Measurements from ENCODE around the gene BEX1. TPM values are rescaled to one million over a fixed set of nuclear protein-coding genes. Genes with fewer than 3 reads are reported as not detected.

The BEX1 gene
- total RNA-seq, 1 experiment from 2014 or later, result not detected

DNA sequence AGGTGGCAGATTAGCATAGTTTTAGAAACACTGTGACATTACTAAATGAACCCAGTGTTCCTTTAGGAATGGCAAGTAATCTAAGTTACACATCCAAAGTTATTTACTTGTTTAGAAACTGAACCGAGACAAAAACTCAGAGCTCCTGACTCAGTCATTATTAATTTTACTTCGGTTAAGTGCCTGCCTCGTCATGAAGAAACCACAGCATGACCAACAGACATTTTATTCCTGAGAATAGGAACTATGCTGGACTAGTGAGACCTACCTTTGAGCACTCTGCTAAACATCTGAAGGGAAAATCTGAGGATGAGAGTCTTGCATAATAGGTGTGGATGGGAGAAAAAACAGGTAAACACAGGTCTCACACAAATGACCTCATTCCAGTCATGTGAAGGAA is 2.5 kb downstream of the BEX1 start:
- RAD21 ChIA-PET (ENCODE audit: low non-redundant PET in 1 of 2, low total read pairs in 2 of 2, uncharacterized antibody in 2 of 2, unreplicated experiment in 2 of 2), result no interaction called here
- ATAC-seq (no peak), DNase-seq (ENCODE audit: low read depth, low spot score) (no peak)
- no peaks in the 10 kb centered on the region for H3K9me2 ChIP-seq (ENCODE audit: insufficient read depth)
- intact Hi-C loops (cut with micrococcal nuclease), result no loop called here
- H3K27ac ChIP-seq (ENCODE audit: low read depth, low read length), result no peak overlapping the region
- no peaks in the 10 kb centered on the region for H3K27me3 ChIP-seq (ENCODE audit: insufficient read depth, low read length)
- H3K9ac ChIP-seq (ENCODE audit: low read length), result no peak overlapping the region
- no TSS peak for BruUV-seq (replicated peaks)
- POLR2A ChIA-PET, result no interaction called here
- H3K4me1 ChIP-seq (ENCODE audit: control insufficient read depth in 1 of 2, insufficient read depth in 2 of 2, low read length in 2 of 2), result no peaks in the 10 kb centered on the region
- no peak overlapping the region for H2AFZ ChIP-seq (ENCODE audit: low read depth, low read length, poor library complexity, severe bottlenecking)
- CTCF ChIA-PET, result no interaction called here
- TF ChIP-seq CEBPB (IDR thresholded peaks at IDR 0.05; ENCODE audit: low read depth) (no peak), FOSL1 (IDR thresholded peaks at IDR 0.05; ENCODE audit: low read depth) (no peak), ELF1 (IDR thresholded peaks at IDR 0.05; ENCODE audit: borderline replicate concordance, low read depth) (no peak), EGR1 (IDR thresholded peaks at IDR 0.05; ENCODE audit: low read depth) (no peak), CBX3 (IDR thresholded peaks at IDR 0.05; ENCODE audit: low read depth) (no peak), EZH2phosphoT487 (IDR thresholded peaks at IDR 0.05; ENCODE audit: borderline replicate concordance) (no peak), POLR2A (IDR thresholded peaks at IDR 0.05; ENCODE audit: borderline replicate concordance, extremely low read depth, insufficient read depth, insufficient read length) (no peak), JUND (IDR thresholded peaks at IDR 0.05) (no peak), SIN3A (IDR thresholded peaks at IDR 0.05; ENCODE audit: low read depth) (no peak)
- TF ChIP-seq, protein P1, sequence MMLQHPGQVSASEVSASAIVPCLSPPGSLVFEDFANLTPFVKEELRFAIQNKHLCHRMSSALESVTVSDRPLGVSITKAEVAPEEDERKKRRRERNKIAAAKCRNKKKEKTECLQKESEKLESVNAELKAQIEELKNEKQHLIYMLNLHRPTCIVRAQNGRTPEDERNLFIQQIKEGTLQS (IDR thresholded peaks at IDR 0.05), result no peak
- TF ChIP-seq, protein P2, sequence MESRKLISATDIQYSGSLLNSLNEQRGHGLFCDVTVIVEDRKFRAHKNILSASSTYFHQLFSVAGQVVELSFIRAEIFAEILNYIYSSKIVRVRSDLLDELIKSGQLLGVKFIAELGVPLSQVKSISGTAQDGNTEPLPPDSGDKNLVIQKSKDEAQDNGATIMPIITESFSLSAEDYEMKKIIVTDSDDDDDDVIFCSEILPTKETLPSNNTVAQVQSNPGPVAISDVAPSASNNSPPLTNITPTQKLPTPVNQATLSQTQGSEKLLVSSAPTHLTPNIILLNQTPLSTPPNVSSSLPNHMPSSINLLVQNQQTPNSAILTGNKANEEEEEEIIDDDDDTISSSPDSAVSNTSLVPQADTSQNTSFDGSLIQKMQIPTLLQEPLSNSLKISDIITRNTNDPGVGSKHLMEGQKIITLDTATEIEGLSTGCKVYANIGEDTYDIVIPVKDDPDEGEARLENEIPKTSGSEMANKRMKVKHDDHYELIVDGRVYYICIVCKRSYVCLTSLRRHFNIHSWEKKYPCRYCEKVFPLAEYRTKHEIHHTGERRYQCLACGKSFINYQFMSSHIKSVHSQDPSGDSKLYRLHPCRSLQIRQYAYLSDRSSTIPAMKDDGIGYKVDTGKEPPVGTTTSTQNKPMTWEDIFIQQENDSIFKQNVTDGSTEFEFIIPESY (IDR thresholded peaks at IDR 0.05; ENCODE audit: extremely low read depth, insufficient replicate concordance, low read length), result no peak
- H3K4me2 ChIP-seq (ENCODE audit: low read length), result no peak overlapping the region
- H4K20me1 ChIP-seq (ENCODE audit: insufficient read depth), result no peaks in the 10 kb centered on the region
- H3K9me3 ChIP-seq (ENCODE audit: control insufficient read depth in 1 of 2, insufficient read depth in 1 of 2, low read depth in 1 of 2, low read length in 2 of 2), result no peaks in the 10 kb centered on the region
- no peaks in the 10 kb centered on the region for H3K36me3 ChIP-seq (ENCODE audit: control insufficient read depth in 1 of 2, insufficient read depth in 2 of 2, low read length in 2 of 2)
- H3K79me2 ChIP-seq (ENCODE audit: insufficient read depth, low read length), result no peaks in the 10 kb centered on the region
- no peak overlapping the region for H3K4me3 ChIP-seq (replicated peaks in 1 of 2; ENCODE audit: low read depth in 1 of 2, low read length in 2 of 2)

All from HCT116 (cell line).